SJCRH30 (cell line): Measurements from ENCODE around the gene KCNJ16. TPM values are rescaled to one million over a fixed set of nuclear protein-coding genes. Genes with fewer than 3 reads are reported as not detected.

Source experiments
- DNase-seq, 2 experiments: peaks; one replicate each; pipeline ENCODE4 v3.0.0-alpha.2; 2015 to 2020
- H3K27ac ChIP-seq: fragments of 250-450 bp; sonication (Bioruptor Pico); 2 replicates; pipeline ENCODE4 v1.5.1; 2020; ENCODE audit warnings: mild to moderate bottlenecking, moderate library complexity
- H3K27me3 ChIP-seq: fragments of 250-450 bp; sonication (Bioruptor Pico); 2 replicates; pipeline ENCODE4 v1.5.1; 2020; ENCODE audit warnings: mild to moderate bottlenecking, moderate library complexity
- H3K36me3 ChIP-seq: fragments of 250-450 bp; sonication (Bioruptor Pico); 2 replicates; pipeline ENCODE4 v1.5.1; 2020; ENCODE audit warnings: mild to moderate bottlenecking, moderate library complexity
- H3K4me1 ChIP-seq: fragments of 250-450 bp; sonication (Bioruptor Pico); 2 replicates; pipeline ENCODE4 v1.5.1; 2020; ENCODE audit warnings: mild to moderate bottlenecking, moderate library complexity
- H3K4me3 ChIP-seq: fragments of 250-450 bp; sonication (Bioruptor Pico); 2 replicates; pipeline ENCODE4 v1.5.1; 2020; ENCODE audit warnings: mild to moderate bottlenecking, moderate library complexity
- H3K9me3 ChIP-seq: fragments of 250-450 bp; sonication (Bioruptor Pico); replicated peaks from 2 replicates; pipeline ENCODE4 v1.5.1; 2020; ENCODE audit warnings: mild to moderate bottlenecking, moderate library complexity
- total RNA-seq: library from RNA; depleted of rRNA; stranded (reverse); fragments of >200 nt; shearing (Covaris generic); gene quantifications from 2 replicates; pipeline ENCODE4 v1.2.3, GENCODE V29; 2014

The KCNJ16 gene
- total RNA-seq, 1 experiment from 2014 or later: not detected

DNA sequence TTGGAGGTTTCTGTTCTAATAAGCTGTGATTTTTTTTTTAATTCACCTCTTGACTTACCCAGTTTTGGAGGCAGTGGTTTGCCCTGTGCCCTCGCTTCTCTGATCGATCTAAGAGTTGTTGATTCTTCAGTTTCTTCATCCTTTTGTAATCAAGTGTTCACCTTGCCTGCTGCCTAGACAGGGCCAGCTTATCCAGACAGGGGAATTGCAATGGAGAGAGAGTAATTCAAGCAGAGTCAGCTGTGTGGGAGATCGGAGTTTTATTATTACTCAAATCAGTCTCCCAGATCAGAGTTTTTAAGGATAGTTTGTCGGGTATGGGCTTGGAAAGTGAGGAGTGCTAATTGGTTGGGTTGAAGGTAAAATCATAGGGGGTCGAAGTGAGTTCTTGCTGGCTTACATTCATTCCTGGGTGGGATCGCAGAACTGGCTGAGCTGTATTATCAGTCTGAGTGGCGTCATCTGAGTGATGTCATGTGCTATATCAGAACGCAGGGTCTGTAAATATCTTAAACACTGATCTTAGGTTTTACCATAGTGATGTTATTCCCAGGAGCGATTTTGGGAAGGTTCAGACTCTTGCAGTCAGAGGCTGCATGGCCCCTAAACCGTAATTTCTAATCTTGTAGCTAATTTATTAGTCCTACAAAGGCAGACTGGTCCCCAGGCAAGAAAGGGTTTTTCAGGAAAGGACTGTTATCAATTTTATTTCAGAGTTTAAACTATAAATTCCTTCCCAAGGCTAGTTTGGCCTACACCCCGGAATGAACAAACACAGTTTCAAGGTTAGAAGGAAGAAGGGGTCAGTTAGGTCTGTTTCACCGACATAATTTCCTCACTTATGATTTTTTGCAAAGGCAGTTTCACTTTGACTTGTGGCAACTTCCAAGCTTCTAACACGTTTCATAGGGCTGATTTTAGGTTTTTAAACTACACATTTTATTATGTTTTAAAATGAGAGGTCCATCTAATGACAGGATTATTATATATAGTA lies 21.5 kb upstream of the KCNJ16 start:
- Histone ChIP-seq H3K36me3 (no peaks in the 10 kb centered on the region), H3K27ac (no peak overlapping the region), H3K4me1 (no peaks in the 10 kb centered on the region), H3K27me3 (no peaks in the 10 kb centered on the region; the same call in 1 of the 2 replicates), H3K9me3 (no peaks in the 10 kb centered on the region), H3K4me3 (no peak overlapping the region)
- no peak for DNase-seq

- no peak for DNase-seq
- Histone ChIP-seq H3K36me3 (no peaks in the 10 kb centered on the region), H3K4me1 (no peaks in the 10 kb centered on the region), H3K27ac (no peak overlapping the region), H3K4me3 (no peak overlapping the region), H3K27me3 (no peaks in the 10 kb centered on the region; the same call in 1 of the 2 replicates), H3K9me3 (no peaks in the 10 kb centered on the region)
These were observed 20.0 kb upstream of the KCNJ16 start for GRCh38 chr17:70055000-70055399.

GRCh38 chr17:70059071-70059470 lies 16.0 kb upstream of the KCNJ16 start:
- H3K27me3 ChIP-seq: no peaks in the 10 kb centered on the region; the same call in 1 of the 2 replicates
- DNase-seq: no peak
- no peak overlapping the region for H3K27ac ChIP-seq
- H3K4me1 ChIP-seq: no peaks in the 10 kb centered on the region
- H3K36me3 ChIP-seq: no peaks in the 10 kb centered on the region
- no peak overlapping the region for H3K4me3 ChIP-seq
- no peaks in the 10 kb centered on the region for H3K9me3 ChIP-seq

GRCh38 chr17:70059649-70060048 lies 15.4 kb upstream of the KCNJ16 start:
- H3K9me3 ChIP-seq: no peaks in the 10 kb centered on the region
- DNase-seq: no peak

DNA sequence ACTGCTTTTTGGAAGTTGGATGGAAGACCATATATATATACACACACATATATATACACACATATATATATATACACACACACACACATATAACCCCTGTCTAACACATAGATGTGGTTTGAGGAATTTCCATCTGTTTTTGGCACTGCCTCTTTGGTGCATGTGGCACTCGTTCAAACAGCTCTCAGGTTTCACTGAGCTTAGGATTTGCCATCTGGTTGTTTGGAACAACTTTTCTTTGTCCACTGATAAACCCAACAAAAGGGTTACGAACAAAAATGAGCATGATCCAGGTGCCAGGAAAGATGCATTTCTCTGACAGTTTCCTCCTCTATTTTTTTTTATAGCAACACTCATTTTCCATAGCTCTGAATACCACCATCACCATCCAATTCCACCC lies 14.6 kb upstream of the KCNJ16 start:
- no peak overlapping the region for H3K4me3 ChIP-seq
- H3K4me1 ChIP-seq: no peaks in the 10 kb centered on the region
- DNase-seq: peak in 1 of 2 experiments; percentile 15
- H3K27ac ChIP-seq: no peak overlapping the region
- H3K27me3 ChIP-seq: no peaks in the 10 kb centered on the region
- H3K36me3 ChIP-seq: no peaks in the 10 kb centered on the region
- no peaks in the 10 kb centered on the region for H3K9me3 ChIP-seq

More at GRCh38 chr17:70059649-70060048, 15.4 kb upstream of the KCNJ16 start:
- no peaks in the 10 kb centered on the region for H3K36me3 ChIP-seq
- no peaks in the 10 kb centered on the region for H3K4me1 ChIP-seq
- H3K27me3 ChIP-seq: no peaks in the 10 kb centered on the region
- H3K4me3 ChIP-seq: no peak overlapping the region
- H3K27ac ChIP-seq: no peak overlapping the region

DNA sequence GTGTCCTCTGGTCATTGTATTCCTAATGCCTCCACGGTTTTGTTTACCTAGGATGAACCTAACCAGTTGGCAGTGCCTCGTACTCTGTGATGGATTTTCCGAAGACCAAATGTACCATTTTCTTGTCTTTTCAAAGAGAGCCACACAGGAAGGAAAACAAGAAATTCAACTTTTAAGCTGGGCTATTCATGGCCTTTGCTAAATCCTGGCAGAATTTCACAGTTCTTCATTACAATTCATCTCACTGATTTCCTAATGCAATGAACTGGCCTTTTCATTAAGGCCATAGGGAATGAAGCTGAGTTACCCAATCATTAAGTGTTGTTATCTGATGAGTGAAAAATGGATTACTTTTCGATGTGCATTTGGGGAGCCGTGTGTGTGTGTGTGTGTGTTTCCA lies 7.9 kb upstream of the KCNJ16 start:
- Histone ChIP-seq H3K9me3 (no peaks in the 10 kb centered on the region), H3K27me3 (no peaks in the 10 kb centered on the region), H3K36me3 (no peaks in the 10 kb centered on the region), H3K4me3 (no peak overlapping the region), H3K4me1 (no peaks in the 10 kb centered on the region), H3K27ac (no peak overlapping the region)
- DNase-seq: no peak

DNA sequence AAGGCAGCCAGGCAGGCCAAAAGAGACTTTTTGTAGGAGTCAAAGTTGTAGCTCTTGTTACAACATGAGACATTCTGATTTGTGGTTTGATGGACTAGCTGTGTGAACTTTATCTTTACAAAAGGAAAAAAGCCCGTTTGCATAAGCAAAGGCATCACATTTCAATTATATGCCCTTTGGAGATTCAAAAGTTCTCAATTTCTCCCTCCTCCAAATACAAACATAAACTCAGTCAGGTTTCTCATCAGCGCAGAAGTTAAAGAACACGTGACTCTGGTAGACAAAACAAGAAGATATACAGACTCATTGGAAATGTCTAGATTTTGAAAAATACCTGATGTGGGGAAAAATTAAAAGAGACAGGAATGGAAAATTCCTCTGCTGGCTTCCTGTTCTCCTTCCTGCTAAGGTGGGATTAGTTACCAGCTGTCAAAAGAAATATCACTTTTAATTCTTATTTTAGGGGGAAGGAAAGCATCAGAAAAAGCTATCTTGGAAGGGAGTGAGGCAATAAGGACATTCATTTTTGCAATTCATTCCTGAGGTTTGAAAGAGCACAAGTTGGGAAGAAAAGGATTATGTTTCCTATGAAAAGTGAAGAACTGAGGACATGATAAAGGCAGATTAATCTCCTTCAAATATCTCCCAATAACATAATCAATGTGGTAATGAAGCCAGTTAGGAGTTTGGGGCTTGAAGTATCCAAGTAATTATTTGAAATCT lies 4.6 kb upstream of the KCNJ16 start:
- no peaks in the 10 kb centered on the region for H3K27me3 ChIP-seq
- H3K4me3 ChIP-seq: no peak overlapping the region
- H3K27ac ChIP-seq: no peak overlapping the region
- no peak for DNase-seq
- H3K4me1 ChIP-seq: no peaks in the 10 kb centered on the region
- no peaks in the 10 kb centered on the region for H3K36me3 ChIP-seq
- H3K9me3 ChIP-seq: no peaks in the 10 kb centered on the region

- Histone ChIP-seq H3K4me1 (no peaks in the 10 kb centered on the region), H3K36me3 (no peaks in the 10 kb centered on the region), H3K9me3 (no peaks in the 10 kb centered on the region), H3K27ac (no peak overlapping the region), H3K4me3 (no peak overlapping the region), H3K27me3 (no peaks in the 10 kb centered on the region)
- DNase-seq: peak in 1 of 2 experiments; percentile 11
These were observed 3.9 kb upstream of the KCNJ16 start for GRCh38 chr17:70071127-70071526.

- H3K9me3 ChIP-seq: no peaks in the 10 kb centered on the region
- no peaks in the 10 kb centered on the region for H3K4me1 ChIP-seq
- H3K27ac ChIP-seq: no peak overlapping the region
- H3K4me3 ChIP-seq: no peak overlapping the region
- H3K36me3 ChIP-seq: no peaks in the 10 kb centered on the region
- H3K27me3 ChIP-seq: no peaks in the 10 kb centered on the region
- no peak for DNase-seq
These were observed 3.4 kb upstream of the KCNJ16 start for GRCh38 chr17:70071620-70072019.

GRCh38 chr17:70072546-70073309 lies 2.3 kb upstream of the KCNJ16 start:
- Histone ChIP-seq H3K27me3 (no peaks in the 10 kb centered on the region), H3K4me3 (no peak overlapping the region), H3K36me3 (no peaks in the 10 kb centered on the region), H3K9me3 (no peaks in the 10 kb centered on the region), H3K27ac (no peak overlapping the region), H3K4me1 (no peaks in the 10 kb centered on the region)
- DNase-seq: no peak

GRCh38 chr17:70073310-70073709 lies 1.7 kb upstream of the KCNJ16 start:
- Histone ChIP-seq H3K27me3 (no peaks in the 10 kb centered on the region), H3K36me3 (no peaks in the 10 kb centered on the region), H3K27ac (no peak overlapping the region), H3K4me1 (no peaks in the 10 kb centered on the region), H3K9me3 (no peaks in the 10 kb centered on the region), H3K4me3 (no peak overlapping the region)
- DNase-seq: no peak

GRCh38 chr17:70073799-70074198 lies 1.2 kb upstream of the KCNJ16 start:
- Histone ChIP-seq H3K27ac (no peak overlapping the region), H3K4me3 (no peak overlapping the region), H3K9me3 (no peaks in the 10 kb centered on the region), H3K27me3 (no peaks in the 10 kb centered on the region), H3K4me1 (no peaks in the 10 kb centered on the region), H3K36me3 (no peaks in the 10 kb centered on the region)
- no peak for DNase-seq

- no peak overlapping the region for H3K4me3 ChIP-seq
- no peaks in the 10 kb centered on the region for H3K9me3 ChIP-seq
- H3K27me3 ChIP-seq: no peaks in the 10 kb centered on the region
- no peak for DNase-seq
- no peaks in the 10 kb centered on the region for H3K36me3 ChIP-seq
- no peaks in the 10 kb centered on the region for H3K4me1 ChIP-seq
- H3K27ac ChIP-seq: no peak overlapping the region
These were observed 692 bp upstream of the KCNJ16 start for GRCh38 chr17:70074236-70074830.

- Histone ChIP-seq H3K9me3 (no peaks in the 10 kb centered on the region), H3K27me3 (no peaks in the 10 kb centered on the region), H3K4me3 (no peak overlapping the region), H3K36me3 (no peaks in the 10 kb centered on the region), H3K27ac (no peak overlapping the region), H3K4me1 (no peaks in the 10 kb centered on the region)
- DNase-seq: no peak
These were observed 1.2 kb downstream of the KCNJ16 start for GRCh38 chr17:70076189-70076588.
